ENCODE measurements around the gene GUCA1C.

DNA sequence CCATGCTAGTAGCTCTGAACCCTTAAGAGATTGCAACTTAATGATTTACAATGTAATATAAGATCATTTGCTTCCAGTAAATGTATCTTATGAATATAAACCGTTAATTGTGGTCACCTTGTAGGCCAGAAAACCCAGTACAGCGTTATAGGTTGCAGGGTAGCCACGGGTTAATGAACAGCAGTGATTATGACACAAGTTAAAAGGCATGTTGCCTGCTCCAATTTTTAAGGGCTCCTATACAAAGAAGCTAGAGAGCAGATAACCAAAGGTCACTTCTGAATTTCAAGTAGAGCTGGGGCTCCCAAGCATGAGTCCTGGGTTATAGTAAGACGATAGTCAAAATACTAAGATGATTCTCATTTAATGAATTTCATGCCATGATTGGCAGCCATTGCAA lies 13.5 kb downstream of the GUCA1C start:
- TF ChIP-seq, protein P1, sequence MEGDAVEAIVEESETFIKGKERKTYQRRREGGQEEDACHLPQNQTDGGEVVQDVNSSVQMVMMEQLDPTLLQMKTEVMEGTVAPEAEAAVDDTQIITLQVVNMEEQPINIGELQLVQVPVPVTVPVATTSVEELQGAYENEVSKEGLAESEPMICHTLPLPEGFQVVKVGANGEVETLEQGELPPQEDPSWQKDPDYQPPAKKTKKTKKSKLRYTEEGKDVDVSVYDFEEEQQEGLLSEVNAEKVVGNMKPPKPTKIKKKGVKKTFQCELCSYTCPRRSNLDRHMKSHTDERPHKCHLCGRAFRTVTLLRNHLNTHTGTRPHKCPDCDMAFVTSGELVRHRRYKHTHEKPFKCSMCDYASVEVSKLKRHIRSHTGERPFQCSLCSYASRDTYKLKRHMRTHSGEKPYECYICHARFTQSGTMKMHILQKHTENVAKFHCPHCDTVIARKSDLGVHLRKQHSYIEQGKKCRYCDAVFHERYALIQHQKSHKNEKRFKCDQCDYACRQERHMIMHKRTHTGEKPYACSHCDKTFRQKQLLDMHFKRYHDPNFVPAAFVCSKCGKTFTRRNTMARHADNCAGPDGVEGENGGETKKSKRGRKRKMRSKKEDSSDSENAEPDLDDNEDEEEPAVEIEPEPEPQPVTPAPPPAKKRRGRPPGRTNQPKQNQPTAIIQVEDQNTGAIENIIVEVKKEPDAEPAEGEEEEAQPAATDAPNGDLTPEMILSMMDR (IDR thresholded peaks at IDR 0.05; ENCODE audit: low read length): no peak
- no peak for TF ChIP-seq EZH2 (optimal IDR thresholded peaks at IDR 0.05; ENCODE audit: low read depth, low read length)
